ENCODE measurements around the gene ZNF91. TPM values are rescaled to one million over a fixed set of nuclear protein-coding genes. Genes with fewer than 3 reads are reported as not detected.
"Not testable (repeated sequence)": the region's sequence is repeated elsewhere in the genome, so short reads cannot be mapped to it uniquely, and the experiment has no call there.

ZNF91 gene
- total RNA-seq, 1 experiment from 2014 or later: 43.5 TPM

DNA sequence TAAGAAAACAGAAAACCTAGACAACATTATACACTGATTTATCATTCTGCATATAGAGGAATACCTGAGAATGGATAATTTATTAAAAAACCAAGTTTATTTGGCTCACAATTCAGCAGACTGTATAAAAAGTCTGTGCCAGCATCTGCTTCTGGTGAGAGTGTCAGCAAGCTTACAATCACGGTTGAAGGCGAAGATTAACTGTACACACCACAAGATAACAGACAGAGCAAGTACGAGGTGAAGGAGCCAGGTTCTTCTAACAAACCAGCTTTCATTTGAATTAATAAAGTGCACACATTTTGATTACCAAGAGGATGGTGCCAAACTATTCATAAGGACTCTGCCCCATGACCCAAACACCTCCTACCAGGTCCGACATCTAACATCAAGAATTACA is 28.8 kb downstream of the ZNF91 start:
- H2BK12ac ChIP-seq (ENCODE audit: insufficient read length, low read depth, low read length): no peak overlapping the region
- H3K79me1 ChIP-seq (ENCODE audit: insufficient read depth, low read depth, low read length, poor library complexity, severe bottlenecking): no peaks in the 10 kb centered on the region
- no peak overlapping the region for H3K27ac Mint-ChIP-seq
- TF ChIP-seq CTCF (conservative IDR thresholded peaks at IDR 0.05): no peak
- no peak overlapping the region for H3K4me3 Mint-ChIP-seq
- no peak overlapping the region for H2AK5ac ChIP-seq (ENCODE audit: insufficient read length, low read length)
- no peak overlapping the region for H3K4me2 ChIP-seq (ENCODE audit: insufficient read depth, insufficient read length, low read length)
- H4K8ac ChIP-seq (replicated peaks; ENCODE audit: insufficient read length, low read depth, low read length): no peak overlapping the region
- H3K4ac ChIP-seq (ENCODE audit: low read depth, low read length): no peak overlapping the region
- no peak overlapping the region for H4K5ac ChIP-seq (ENCODE audit: insufficient read length, low read depth, low read length)
- H4K91ac ChIP-seq (ENCODE audit: insufficient read length, low read depth, low read length): no peak overlapping the region
- peaks cover 48% of the 10 kb centered on the region for H3K9me3 ChIP-seq (ENCODE audit: control insufficient read depth, low read depth, low read length)
- no peak overlapping the region for H3K23ac ChIP-seq (ENCODE audit: insufficient read length, low read depth, low read length)
- no peaks in the 10 kb centered on the region for H3K23me2 ChIP-seq (ENCODE audit: insufficient read length, low read depth, low read length, poor library complexity, severe bottlenecking)
- H3T11ph ChIP-seq (ENCODE audit: low read length): no peak overlapping the region
- no peak overlapping the region for H3K27ac ChIP-seq (ENCODE audit: insufficient read length, low read depth, low read length)
- no peak overlapping the region for H3K56ac ChIP-seq (ENCODE audit: insufficient read length, low read depth, low read length)
- H2BK15ac ChIP-seq (ENCODE audit: low read depth, low read length): no peak overlapping the region
- H3K79me2 ChIP-seq (ENCODE audit: insufficient read depth, low read length): no peaks in the 10 kb centered on the region
- peaks cover 82 to 84% of the 10 kb centered on the region in 2 experiments for H3K9me3 Mint-ChIP-seq
- peaks cover 6% of the 10 kb centered on the region; the same call in 1 of the 2 replicates for H3K27me3 Mint-ChIP-seq (ENCODE audit: low read depth)
- no peaks in the 10 kb centered on the region for H3K4me1 Mint-ChIP-seq
- no peaks in the 10 kb centered on the region for H3K4me1 ChIP-seq (ENCODE audit: insufficient read depth, low read length)
- no peak for DNase-seq
- H2AFZ ChIP-seq (ENCODE audit: low read length): no peak overlapping the region
- no peak overlapping the region for H3K14ac ChIP-seq (ENCODE audit: insufficient read depth, low read length)
- no peaks in the 10 kb centered on the region for H3K27me3 ChIP-seq (ENCODE audit: insufficient read depth, low read length)
- no peak overlapping the region for H3K18ac ChIP-seq (ENCODE audit: insufficient read length, low read depth, low read length)
- no CpG with 5 or more reads among the region's 4 CpGs for WGBS (ENCODE audit: extremely low coverage, insufficient read length, low lambda C conversion rate)
- H2BK5ac ChIP-seq (ENCODE audit: insufficient read length, low read length): no peak overlapping the region
- no peak overlapping the region for H2BK120ac ChIP-seq (ENCODE audit: low read depth, low read length, poor library complexity, severe bottlenecking)
- H4K20me1 ChIP-seq (ENCODE audit: control insufficient read depth, insufficient read depth, insufficient read length): no peaks in the 10 kb centered on the region
- H2BK20ac ChIP-seq (ENCODE audit: low read depth, low read length, poor library complexity, severe bottlenecking): no peak overlapping the region
- H3K36me3 Mint-ChIP-seq (ENCODE audit: insufficient read depth in 1 of 3, low read depth in 3 of 3): peaks cover 72 to 92% (median 89%) of the 10 kb centered on the region in 3 experiments
- H3K9ac ChIP-seq (ENCODE audit: extremely low read depth, insufficient read length, low read length): no peak overlapping the region

GRCh38 chr19:23366031-23366430 is 29.2 kb downstream of the ZNF91 start:
- not testable (repeated sequence) for H3K14ac ChIP-seq (ENCODE audit: insufficient read depth, low read length); H3K79me1 ChIP-seq (ENCODE audit: insufficient read depth, low read depth, low read length, poor library complexity, severe bottlenecking); H3K4ac ChIP-seq (ENCODE audit: low read depth, low read length); H3K4me3 Mint-ChIP-seq; H2AFZ ChIP-seq (ENCODE audit: low read length); H2BK12ac ChIP-seq (ENCODE audit: insufficient read length, low read depth, low read length); H3K27ac Mint-ChIP-seq; H4K20me1 ChIP-seq (ENCODE audit: control insufficient read depth, insufficient read depth, insufficient read length); H3K79me2 ChIP-seq (ENCODE audit: insufficient read depth, low read length); H4K5ac ChIP-seq (ENCODE audit: insufficient read length, low read depth, low read length); H3T11ph ChIP-seq (ENCODE audit: low read length); H3K27me3 Mint-ChIP-seq (ENCODE audit: low read depth); H2BK5ac ChIP-seq (ENCODE audit: insufficient read length, low read length); H3K18ac ChIP-seq (ENCODE audit: insufficient read length, low read depth, low read length); H2BK15ac ChIP-seq (ENCODE audit: low read depth, low read length); H3K27me3 ChIP-seq (ENCODE audit: insufficient read depth, low read length); H3K27ac ChIP-seq (ENCODE audit: insufficient read length, low read depth, low read length); H3K9ac ChIP-seq (ENCODE audit: extremely low read depth, insufficient read length, low read length); H2BK120ac ChIP-seq (ENCODE audit: low read depth, low read length, poor library complexity, severe bottlenecking); H2BK20ac ChIP-seq (ENCODE audit: low read depth, low read length, poor library complexity, severe bottlenecking); H4K91ac ChIP-seq (ENCODE audit: insufficient read length, low read depth, low read length); H3K4me1 ChIP-seq (ENCODE audit: insufficient read depth, low read length); H3K23ac ChIP-seq (ENCODE audit: insufficient read length, low read depth, low read length); H3K23me2 ChIP-seq (ENCODE audit: insufficient read length, low read depth, low read length, poor library complexity, severe bottlenecking); DNase-seq; H3K4me1 Mint-ChIP-seq; H3K4me2 ChIP-seq (ENCODE audit: insufficient read depth, insufficient read length, low read length); H3K56ac ChIP-seq (ENCODE audit: insufficient read length, low read depth, low read length); H4K8ac ChIP-seq (replicated peaks; ENCODE audit: insufficient read length, low read depth, low read length); H2AK5ac ChIP-seq (ENCODE audit: insufficient read length, low read length)
- peaks cover 82 to 86% of the 10 kb centered on the region in 2 experiments for H3K9me3 Mint-ChIP-seq
- peaks cover 47% of the 10 kb centered on the region for H3K9me3 ChIP-seq (ENCODE audit: control insufficient read depth, low read depth, low read length)
- H3K36me3 Mint-ChIP-seq (ENCODE audit: insufficient read depth in 1 of 3, low read depth in 3 of 3): peaks cover 72 to 92% (median 89%) of the 10 kb centered on the region in 3 experiments
- WGBS (ENCODE audit: extremely low coverage, insufficient read length, low lambda C conversion rate): no CpG with 5 or more reads among the region's 18 CpGs

Measured in H9 (cell line).